Pons (tissue), 1 donor: Measurements from ENCODE around the gene IFI27.
A peak's percentile ranks its signal among the peaks of the same experiment; 100 is the strongest.

Experiments used
- DNase-seq: peaks from one replicate; pipeline ENCODE4 v3.0.0-alpha.2; 2016; ENCODE audit warnings: low spot score

The IFI27 gene

DNA sequence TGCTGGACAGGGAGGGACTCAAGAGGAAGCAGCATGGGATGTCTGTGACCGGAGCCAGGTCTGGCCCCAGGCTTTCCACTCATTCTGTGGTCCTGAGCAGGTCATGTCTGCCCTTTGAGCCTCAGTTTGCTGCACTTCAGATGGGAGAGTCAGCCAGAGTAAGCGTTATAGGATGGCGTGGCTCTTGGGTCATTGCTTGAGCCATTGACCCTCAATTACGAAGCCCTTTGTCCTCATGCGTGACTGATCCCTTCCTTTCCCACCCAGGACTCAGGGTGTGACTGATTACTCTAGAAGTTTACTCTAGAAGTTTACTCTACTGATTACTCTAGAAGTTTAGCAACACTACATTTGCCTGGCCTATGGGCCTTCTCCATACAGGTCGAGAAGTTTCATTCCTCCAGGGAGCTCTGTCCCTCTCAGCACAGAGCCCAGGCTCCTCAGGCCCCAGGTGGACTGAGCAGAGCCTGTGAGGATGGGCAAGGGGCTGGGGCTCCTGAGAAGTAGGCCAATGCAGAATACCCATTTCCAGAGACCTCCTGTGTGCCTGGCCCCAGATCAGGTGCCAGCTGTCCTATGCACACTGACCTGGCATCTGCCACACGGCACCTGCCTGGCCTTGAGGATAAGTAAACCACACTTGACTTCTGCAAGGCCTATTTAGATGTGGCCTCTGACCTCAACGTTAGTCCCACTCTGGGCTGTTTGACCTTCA is 7.6 kb upstream of the IFI27 start:
- DNase-seq: no peak

DNA sequence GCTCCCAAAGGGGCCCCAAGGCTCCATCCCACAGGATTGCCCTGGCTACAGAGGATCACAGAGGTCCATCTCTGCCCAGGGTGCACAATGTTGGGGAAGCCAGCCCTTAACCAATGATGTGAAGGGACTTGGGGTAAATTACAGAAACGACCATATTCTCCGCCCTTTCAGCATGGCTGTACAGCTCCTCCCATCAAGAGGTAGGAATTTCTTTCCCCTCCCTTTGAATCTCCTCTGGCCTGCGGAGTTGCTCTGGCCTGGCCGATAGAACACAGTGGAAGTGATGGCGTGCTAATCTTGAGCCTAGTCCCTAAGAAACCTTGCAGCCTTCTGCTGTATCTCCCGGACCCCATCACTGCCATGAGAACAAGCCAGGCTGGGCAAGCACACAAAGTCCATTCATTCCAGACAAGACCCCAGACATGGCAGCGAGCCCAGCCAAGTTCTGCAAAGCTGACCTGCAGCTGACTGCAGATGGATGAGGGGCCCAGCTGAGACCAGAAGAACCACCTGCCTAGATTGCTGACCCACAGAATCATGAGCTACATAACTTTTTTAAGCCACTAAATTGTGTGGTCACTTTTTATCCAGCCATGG is 6.9 kb upstream of the IFI27 start:
- DNase-seq: no peak

DNA sequence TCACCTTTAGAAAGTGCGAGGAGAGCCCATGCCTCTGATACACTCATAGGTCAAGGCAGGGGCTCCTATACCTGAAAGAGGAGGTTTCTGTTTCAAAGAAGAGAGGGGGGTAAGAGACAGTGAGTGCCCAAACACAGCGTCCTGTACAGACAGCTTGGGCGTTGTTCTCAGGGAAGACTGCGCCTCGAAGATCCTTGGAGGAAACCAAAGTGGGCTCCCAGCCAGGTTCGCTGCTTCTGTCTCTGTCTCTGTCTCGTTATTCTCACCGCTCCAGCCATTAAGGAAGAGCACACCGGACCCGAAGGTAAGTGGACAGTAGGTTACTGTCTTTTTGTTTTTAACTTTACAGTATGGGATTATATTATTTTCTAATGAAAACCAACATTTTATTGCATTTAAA is 5.8 kb upstream of the IFI27 start:
- DNase-seq: no peak

DNA sequence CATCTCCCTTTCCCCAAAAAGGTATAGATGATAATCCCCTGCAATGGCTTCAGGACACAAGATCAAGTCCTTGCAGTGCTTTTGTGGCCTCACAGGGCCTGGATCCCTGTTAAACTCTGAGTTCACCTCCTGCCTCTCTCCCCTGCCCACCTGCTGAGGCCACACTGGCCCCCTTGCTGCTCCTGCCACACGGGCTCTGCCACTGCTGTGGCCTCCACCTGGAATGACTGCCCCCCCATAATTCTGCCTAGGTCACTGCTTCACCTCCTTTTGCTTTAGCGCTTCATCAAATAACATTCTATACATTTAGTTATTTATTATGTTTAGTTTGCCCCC is 653 bp upstream of the IFI27 start:
- DNase-seq: no peak

DNA sequence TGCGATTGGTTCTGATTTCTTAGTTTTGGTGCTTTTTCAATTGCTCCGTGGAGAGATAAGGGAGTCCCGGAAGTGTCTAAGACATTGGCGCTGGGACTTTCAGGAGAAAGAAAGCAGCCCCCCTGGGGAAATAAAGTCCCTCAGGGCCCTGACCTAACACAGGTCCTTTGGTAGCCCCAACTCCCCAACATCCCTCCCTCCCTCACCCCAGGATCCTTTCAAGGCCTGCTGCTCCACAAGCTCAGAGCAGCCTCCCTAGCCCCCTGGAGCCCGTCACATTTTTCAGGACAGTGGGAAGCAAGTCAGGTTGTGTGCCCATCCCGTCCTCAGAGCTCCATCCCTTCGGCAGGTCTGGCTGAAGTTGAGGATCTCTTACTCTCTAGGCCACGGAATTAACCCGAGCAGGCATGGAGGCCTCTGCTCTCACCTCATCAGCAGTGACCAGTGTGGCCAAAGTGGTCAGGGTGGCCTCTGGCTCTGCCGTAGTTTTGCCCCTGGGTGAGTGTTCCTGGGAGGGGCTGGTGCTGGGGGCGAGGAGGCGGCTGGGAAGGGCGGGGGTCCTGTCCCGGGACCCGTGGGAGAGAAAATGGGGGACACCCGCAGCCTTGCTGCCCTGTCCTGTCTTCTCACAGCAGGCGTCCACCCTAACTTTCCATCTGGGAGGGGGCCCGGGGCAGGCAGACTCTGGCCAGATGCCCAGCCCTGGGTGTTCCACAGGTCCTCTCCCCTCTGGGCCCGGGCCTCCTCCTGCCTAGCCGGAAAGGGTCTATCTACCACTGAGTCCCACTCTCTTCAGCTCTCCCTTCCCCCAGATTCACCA is 950 bp downstream of the IFI27 start:
- no peak for DNase-seq

DNA sequence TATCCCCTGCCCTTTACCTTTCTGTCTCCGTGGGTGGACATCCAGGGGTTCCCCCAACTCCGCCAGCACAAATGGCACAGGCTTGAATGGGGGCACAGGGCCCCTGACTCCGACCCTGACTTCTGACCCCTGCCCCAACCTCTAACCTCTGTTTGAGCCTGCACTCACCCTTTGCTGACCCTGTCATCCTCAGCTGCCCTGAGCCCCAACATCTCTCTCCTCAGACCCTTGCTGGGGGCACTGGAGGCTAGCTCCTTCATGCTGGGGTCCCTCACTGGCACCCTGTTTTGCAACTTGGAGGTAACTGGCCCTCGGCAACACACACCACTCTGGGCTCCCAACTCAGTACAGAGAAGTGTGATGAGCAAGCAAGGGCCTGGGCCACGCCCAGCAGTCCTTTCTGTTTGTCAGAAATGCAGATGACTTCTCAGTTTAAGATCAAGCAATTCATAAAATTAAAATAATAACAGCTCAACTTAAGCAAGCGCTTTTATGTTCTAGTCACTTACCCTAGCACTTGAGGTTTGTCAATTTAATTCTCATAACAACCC is 2.1 kb downstream of the IFI27 start:
- no peak for DNase-seq

DNA sequence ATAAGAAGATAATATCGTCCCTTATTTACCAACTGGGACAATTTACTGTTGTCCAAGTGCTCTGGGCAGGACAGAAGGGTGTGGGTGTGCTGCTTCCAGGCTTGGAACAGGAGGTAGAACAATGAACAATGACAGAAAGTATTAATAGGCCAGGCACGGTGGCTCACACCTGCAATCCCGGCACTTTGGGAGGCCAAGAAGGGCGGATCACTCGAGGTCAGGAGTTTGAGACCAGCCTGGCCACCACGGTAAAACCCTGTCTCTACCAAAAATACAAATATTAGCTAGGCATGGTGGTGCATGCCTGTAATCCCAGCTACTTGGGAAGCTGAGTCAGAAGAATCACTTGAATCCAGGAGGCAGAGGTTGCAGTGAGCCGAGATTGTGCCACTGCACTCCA is 2.5 kb downstream of the IFI27 start:
- DNase-seq: no peak

DNA sequence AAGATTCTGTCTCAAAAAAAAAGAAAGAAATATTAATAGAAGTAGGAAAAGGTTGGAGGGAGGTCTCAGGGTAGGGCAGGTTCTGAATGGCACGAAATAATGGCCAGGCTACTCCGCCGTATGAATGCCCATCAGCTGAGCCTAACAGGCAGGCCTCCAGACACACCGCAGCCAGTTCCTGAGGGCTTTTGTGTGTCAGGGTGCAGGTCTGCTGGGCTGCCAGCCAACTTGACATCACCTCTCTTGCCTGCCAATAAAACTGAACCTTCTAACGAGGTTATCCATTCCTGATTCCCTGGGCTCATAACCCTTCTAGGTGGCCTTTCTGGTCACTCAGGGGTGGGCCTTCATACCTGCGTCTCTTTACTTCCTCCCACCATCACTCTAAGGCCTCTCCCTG is 3.0 kb downstream of the IFI27 start:
- no peak for DNase-seq

DNA sequence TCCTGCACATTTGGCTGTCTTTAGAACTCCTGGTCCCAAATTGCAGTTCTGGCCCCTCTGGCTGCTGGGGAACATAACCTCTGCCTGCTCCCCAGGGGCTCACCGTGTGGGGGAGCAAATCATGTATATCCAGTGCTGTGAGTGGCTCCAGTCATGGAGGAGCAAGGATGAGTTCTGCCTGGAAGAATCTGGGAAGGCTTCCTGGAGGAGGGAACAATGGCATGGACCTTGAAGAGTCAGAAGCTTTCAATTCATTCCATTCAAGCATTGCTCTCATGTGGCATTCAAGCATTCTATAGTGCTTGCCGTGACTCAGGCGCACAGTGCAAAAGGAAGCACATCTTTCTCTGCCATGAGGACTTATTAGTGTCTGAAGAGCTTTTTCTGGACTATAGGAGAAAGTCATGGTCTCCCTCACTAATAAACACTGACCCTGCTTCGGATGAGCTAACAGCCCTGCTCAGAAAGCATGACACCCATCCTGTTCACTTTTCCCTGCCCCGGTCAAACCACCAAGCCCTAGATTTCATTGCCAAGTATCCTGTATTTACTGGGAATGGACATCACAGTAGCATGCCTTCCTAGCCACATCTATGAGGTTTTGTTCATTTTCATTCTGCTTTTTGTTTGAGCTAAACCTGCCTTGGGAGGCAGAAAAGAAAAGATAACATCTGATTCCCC is 3.5 kb downstream of the IFI27 start:
- no peak for DNase-seq

DNA sequence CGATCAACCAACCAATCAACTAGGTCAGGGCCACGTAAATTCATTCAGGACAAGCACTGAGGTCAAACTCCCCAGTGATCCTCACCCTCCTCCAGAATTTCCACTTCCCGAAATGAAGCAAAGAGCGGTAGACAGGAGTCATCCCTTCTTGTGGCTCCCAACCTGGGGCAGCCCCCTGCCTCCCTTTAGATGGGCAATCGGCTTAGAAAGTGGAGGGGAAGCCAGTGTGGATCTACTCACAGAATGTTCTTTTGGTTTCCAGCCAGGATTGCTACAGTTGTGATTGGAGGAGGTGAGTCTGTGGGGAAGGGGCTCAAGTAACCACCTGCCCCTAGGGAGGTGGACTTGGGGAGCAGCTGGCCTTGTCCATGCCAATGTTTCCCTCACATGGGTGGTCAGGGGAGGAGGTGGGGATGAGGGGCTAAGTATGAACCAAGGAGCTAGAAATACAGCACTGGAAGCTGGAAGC is 4.1 kb downstream of the IFI27 start:
- DNase-seq: no peak

DNA sequence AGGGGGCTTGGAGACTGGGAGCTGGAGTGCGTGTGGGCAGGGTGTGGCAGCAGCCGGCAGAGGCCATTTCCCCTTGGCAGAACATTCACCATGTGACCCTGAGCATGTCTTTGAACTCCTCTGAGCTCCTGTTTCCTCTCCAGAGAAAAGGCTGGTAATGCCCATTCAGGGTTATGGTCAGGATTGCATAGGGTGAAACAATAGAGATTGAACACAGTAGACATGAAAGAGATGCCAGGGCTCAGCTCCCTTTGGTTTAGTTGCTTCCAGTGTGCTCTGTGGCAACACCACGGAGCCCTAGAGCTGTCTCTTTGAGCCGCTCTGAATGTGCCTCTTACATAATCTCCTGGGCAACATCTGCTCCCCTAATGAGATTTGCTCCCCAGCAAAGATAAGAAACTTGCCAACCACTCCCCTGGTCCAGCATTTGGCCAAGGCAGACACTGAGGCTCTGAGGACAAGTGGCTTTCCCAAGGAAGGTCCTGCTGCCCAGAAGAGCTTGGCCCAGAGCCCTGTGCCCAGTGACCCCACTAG is 4.6 kb downstream of the IFI27 start:
- DNase-seq: peak; percentile 20

DNA sequence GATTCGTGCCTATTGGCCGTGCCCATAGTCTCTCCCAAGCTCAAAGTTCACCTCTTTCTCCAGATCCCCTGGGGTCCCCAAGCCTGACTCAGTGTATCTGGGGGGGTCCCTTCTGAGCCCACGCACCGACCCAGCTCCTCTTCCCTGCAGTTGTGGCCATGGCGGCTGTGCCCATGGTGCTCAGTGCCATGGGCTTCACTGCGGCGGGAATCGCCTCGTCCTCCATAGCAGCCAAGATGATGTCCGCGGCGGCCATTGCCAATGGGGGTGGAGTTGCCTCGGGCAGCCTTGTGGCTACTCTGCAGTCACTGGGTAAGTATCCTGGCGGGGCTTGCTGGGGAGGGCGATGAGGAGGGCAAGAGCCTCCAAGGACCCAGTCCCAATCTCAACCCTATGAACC is 5.1 kb downstream of the IFI27 start:
- no peak for DNase-seq

DNA sequence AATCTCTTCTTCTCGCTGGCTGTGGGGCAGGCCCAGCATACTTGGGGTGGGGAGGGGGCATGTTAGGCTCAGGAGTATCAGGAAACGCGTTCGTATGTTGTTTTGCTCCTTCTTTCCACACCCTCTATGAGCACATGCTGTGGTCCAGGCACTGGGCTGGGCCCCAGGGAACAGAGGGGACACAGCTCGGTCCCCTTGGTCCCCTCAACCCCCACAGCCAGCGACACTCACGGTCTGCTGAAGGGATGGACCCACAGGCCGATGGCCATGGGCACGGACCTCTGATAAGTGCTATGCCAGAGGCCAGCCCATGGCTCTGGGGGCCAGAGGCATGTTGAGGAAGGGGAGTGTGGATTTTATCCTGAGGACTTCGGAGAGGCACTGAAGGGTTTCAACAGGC is 6.2 kb downstream of the IFI27 start:
- DNase-seq: no peak

DNA sequence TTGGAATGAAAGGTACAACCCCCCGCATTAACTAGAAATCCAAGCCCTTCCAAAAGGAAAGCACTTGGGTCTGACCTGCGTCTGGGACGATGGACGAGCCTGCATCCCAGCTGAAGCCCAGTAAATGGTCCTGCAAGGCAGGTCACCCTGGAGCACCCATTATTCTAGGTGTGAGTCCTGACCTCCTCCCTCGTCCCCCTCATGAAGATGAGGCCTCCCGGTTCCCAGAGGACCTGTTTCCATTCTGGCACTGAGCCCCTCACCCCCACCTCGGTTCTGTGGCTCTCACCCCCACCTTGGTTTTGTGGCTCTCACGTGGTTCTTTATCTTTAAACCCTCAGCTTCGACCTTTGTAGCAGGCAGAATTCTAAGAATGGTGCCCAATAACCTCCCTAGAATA is 7.3 kb downstream of the IFI27 start:
- DNase-seq: no peak

DNA sequence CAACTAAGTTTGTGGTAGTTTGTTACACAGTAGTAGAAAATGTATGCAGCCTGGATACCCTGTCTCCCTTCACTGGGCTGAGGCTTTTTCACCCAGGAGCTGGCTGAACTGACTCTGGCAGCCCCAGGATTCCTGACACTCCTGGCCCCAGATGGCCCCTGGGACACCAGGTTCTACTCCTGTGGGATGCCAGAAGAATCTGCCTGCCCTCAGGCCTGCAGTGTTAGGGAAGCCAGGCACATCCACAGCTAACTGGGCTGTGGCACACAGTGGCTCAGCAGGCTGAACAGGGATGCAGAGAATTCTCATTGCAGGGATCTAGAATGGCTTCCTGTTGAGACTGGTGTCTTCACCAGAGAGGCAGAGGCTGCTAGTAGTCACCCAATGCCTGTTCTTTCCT is 8.5 kb downstream of the IFI27 start:
- no peak for DNase-seq

DNA sequence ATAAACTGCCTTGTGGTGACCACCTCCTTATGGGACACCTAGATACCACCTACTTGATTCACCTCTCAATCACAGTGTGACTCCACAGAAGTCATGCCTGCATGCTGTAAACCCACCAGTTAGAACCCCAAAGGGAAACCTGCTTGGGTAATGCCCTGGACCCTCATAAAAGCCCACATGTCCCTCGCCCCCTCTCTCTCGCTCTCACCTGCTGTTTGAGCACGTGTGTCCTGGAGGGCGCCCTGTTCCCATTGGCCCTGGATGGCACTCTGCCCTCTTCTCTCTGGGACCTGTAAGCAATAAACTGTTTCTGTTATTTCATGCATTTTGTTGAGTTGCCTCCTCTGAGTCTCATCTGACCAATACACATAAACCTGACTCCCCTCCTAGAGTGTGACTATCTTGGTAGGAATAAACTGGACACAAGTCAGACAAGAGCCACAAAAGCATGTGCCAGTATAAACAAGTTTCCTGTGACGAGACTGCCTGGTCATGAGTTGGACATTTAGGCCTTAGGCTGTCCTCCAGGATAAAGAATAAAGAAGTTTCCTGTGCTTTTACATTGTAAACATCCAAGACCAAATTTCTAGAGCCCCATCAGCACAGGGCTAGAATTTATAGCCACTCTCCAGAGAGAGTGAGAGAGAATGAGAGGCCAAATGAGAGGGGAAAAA is 10.3 kb downstream of the IFI27 start:
- no peak for DNase-seq

DNA sequence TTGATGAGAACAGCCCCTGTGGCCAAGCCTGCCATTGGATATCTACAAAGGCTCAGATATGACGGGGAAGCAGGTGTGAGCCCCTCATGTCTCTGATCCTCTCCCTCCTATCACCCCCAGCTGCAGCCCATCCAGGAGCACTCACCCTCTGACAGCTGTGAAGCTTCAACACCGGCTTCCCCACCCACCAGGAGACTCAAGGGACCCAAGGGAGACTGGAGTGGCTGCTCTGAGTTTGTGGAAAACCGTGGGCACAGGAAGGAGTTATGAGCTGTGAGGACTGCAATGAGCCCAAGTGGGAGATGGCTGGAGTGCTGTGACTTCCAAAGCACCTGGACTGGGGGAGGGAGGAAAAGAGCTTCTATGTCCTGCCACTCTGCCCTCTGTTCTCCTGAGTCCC is 10.9 kb downstream of the IFI27 start:
- DNase-seq: no peak

DNA sequence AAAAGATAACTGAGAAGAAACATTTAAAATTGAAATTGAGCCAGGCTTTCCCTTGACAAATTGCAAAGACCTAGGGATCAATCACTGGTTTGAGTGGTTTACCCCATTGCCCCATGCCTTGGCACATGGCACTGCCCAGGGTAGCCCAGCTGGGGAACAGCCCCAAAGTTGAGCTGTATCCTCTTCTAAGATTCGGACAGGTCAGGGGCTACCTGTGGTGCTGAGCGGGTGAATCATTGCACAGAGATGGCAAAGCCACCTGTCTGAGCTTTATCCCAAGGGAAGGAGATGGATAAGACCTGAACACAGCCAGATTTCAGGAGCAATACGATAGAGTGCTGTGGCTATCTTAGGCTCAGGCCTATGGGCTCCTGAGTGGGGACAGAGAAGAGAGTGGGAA is 11.9 kb downstream of the IFI27 start:
- DNase-seq: no peak

DNA sequence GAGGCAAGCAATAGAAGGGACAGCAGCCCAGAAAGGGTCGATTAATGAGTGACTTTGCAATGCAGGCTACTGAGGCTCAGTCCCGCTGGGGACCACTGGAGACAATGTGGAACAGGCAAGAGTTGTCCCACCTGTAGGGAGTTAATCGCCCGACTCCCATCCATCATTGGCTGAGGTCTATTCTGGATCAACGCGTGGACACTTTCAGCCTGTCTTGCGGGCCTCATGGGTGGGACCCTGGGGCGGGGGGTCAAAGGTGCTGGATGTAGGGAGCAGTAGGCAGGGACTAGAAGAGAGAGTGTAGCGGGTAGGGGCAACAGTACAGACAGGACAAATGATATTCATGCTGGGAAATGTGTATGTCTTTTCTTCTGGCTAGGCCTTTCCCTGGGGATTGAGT is 12.8 kb downstream of the IFI27 start:
- DNase-seq: no peak

DNA sequence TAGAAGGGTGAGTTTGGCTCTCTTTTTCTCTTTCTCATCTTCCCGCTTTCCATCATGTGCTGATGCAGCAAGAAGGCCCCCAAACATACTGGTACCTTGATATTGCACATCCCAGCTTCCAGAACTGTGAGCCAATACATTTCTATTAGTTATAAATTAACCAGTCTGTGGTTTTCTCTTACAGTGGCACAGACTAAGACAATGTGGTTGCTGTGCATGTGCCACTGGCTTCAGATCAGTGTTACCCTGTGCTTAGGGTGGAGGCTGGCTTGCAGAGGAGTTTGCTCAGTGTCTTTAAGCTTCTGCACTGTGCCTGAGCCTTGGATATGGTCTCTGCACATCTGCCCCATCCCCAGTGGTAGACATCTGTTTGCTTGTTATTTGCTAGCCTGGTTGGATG is 13.3 kb downstream of the IFI27 start:
- no peak for DNase-seq

DNA sequence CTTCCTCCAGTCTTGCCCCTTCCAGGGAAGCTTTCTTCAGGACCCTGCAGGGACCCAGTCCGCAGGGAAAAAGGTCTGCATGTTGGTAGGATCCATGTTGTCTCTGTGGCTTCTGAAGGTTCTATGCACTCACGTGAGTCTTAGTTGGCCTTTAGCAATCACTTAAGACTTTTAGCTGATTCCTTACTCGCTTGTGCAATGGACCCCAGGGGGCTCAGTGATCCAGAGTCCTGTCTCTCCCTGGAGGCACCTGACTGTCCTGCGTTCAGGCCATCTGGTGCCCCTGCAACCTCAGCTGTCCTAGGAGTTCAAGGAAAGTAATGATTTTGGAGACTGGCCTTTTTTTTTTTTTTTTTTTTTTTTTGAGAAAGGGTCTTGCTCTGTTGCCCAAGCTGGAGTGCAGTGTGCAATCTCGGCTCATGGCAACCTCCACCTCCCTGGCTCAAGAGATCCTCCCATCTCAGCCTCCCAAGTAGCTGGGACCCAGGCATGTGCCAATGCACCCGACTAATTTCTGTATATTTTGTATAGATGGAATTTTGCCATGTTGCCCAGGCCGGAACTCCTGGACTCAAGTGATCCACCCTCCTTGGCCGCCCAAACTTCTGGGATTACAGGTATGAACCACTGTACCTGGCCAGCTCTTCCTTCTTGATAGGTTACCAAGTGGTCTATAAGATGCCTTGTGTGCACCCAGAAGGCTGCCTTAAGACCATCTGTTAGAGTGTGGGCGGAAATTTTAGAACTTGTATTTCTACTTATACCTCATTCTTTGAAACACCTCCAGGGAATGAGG is 14.2 kb downstream of the IFI27 start:
- no peak for DNase-seq
